Measurements from ENCODE around the gene RRAS. TPM values are rescaled to one million over a fixed set of nuclear protein-coding genes. Genes with fewer than 3 reads are reported as not detected.

Gene RRAS
- total RNA-seq, 1 experiment from 2014 or later, result 55.9 TPM

DNA sequence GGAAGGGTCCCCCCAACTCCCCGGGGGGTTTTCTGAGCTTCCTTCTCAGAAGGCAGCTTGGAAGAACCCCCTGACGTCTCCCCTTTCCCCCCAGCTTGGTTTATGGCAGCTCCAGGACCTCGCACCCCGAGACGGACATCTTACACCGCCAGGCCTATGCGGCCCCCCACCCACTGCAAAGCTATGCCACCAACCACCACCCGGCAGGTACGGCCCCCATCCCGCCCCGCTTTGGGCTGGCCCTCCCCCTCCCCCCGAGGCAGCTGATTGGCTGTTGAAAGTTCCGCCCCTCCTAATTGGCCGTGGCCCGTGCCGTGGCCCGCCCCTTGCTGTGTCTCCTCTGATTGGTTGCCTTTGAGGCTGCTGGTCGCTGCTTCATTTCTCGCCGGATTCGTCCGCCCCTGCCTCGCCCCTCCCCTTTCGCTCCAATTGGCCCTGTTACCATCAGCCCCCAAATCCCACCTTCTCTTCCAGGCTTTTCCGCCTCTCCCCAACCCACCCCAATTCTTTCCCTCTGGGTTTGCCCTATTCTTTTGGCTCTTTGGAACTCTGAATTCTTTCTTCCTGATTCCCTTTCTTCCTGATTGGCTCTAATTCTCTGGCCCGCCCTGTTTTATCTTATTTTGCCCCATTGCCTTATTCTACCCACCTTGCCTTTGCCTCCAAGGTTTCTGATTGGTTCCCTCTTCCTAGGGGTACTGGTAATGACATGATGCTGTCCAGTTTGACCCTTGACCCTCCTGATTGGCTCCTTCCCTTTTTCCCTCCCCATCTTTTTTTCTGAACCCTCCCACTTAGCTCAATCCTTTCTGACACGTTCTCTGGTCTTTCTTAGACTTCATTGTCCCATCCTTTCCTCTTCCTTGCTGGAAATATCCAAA lies 46.5 kb downstream of the RRAS start:
- no peaks in the 10 kb centered on the region for H3K27me3 ChIP-seq (ENCODE audit: insufficient read depth, low read length)
- no peaks in the 10 kb centered on the region for H3K9me2 ChIP-seq (ENCODE audit: insufficient read depth)
- peak overlapping the region; percentile 99 for H3K9ac ChIP-seq (ENCODE audit: low read length)
- RAD21 ChIA-PET (ENCODE audit: low non-redundant PET in 1 of 2, low total read pairs in 2 of 2, uncharacterized antibody in 2 of 2, unreplicated experiment in 2 of 2), result interaction anchor here in 1 of 2 experiments (0.9 to 1.5 kb wide), 2 partner anchors 14 to 47 kb away, joined by 3 to 6 read pairs; partner anchors contain the start of genes NOSIP and RRAS
- CTCF ChIA-PET, result interaction anchor here (1.0 to 1.3 kb wide), 5 partner anchors 18 to 120 kb away, joined by 3 to 4 read pairs (median 3); partner anchors contain the start of gene FLT3LG
- peaks cover 8% of the 10 kb centered on the region; the same call in 1 of the 2 replicates for H4K20me1 ChIP-seq (ENCODE audit: insufficient read depth)
- peak overlapping the region; percentile 99 for H3K27ac ChIP-seq (ENCODE audit: low read depth, low read length)
- no peaks in the 10 kb centered on the region for H3K9me3 ChIP-seq (ENCODE audit: control insufficient read depth in 1 of 2, insufficient read depth in 1 of 2, low read depth in 1 of 2, low read length in 2 of 2)
- DNase-seq (ENCODE audit: low read depth, low spot score), result peak; percentile 89
- peaks cover 10 to 33% of the 10 kb centered on the region in 2 experiments; a peak in 3 of 4 replicates for H3K4me1 ChIP-seq (ENCODE audit: control insufficient read depth in 1 of 2, insufficient read depth in 2 of 2, low read length in 2 of 2)
- H3K4me3 ChIP-seq (replicated peaks in 1 of 2; ENCODE audit: low read depth in 1 of 2, low read length in 2 of 2), result peak overlapping the region; percentile 89 to 93
- H2AFZ ChIP-seq (ENCODE audit: low read depth, low read length, poor library complexity, severe bottlenecking), result no peak overlapping the region
- intact Hi-C loops (cut with micrococcal nuclease), result loop anchor here (5.0 kb wide), 1 partner anchor 84 kb away; the partner anchor contains the start of gene PRMT1
- no TSS peak for BruUV-seq (replicated peaks)
- peak overlapping the region; percentile 83 for H3K4me2 ChIP-seq (ENCODE audit: low read length)
- TF ChIP-seq SP1 (IDR thresholded peaks at IDR 0.05; ENCODE audit: low read depth) (peak; percentile 89), JUND (IDR thresholded peaks at IDR 0.05) (no peak), POLR2AphosphoS5 (IDR thresholded peaks at IDR 0.05; ENCODE audit: low read depth, low read length) (peak; percentile 41; the same call in 1 of the 2 replicates)
- H3K79me2 ChIP-seq (ENCODE audit: insufficient read depth, low read length), result peaks cover 49% of the 10 kb centered on the region
- ATAC-seq, result peak; percentile 61
- H3K36me3 ChIP-seq (ENCODE audit: control insufficient read depth in 1 of 2, insufficient read depth in 2 of 2, low read length in 2 of 2), result peaks cover 13 to 21% of the 10 kb centered on the region in 2 experiments; a peak in 3 of 4 replicates
- POLR2A ChIA-PET, result interaction anchor here (0.6 to 5.4 kb wide), 7 partner anchors 13 to 87 kb away, joined by 3 to 50 read pairs (median 5); partner anchors contain the start of genes NOSIP, PRRG2, RRAS and SCAF1

- Histone ChIP-seq H3K4me2 (ENCODE audit: low read length) (peak overlapping the region; percentile 83), H3K9me3 (ENCODE audit: control insufficient read depth in 1 of 2, insufficient read depth in 1 of 2, low read depth in 1 of 2, low read length in 2 of 2) (no peaks in the 10 kb centered on the region), H4K20me1 (ENCODE audit: insufficient read depth) (peaks cover 8% of the 10 kb centered on the region; the same call in 1 of the 2 replicates), H2AFZ (ENCODE audit: low read depth, low read length, poor library complexity, severe bottlenecking) (no peak overlapping the region), H3K79me2 (ENCODE audit: insufficient read depth, low read length) (peaks cover 46% of the 10 kb centered on the region), H3K27ac (ENCODE audit: low read depth, low read length) (peak overlapping the region; percentile 99), H3K9me2 (ENCODE audit: insufficient read depth) (no peaks in the 10 kb centered on the region), H3K36me3 (ENCODE audit: control insufficient read depth in 1 of 2, insufficient read depth in 2 of 2, low read length in 2 of 2) (peaks cover 11 to 19% of the 10 kb centered on the region in 2 experiments; a peak in 3 of 4 replicates), H3K27me3 (ENCODE audit: insufficient read depth, low read length) (no peaks in the 10 kb centered on the region), H3K9ac (ENCODE audit: low read length) (peak overlapping the region; percentile 99), H3K4me3 (replicated peaks in 1 of 2; ENCODE audit: low read depth in 1 of 2, low read length in 2 of 2) (peak overlapping the region; percentile 89 to 93), H3K4me1 (ENCODE audit: control insufficient read depth in 1 of 2, insufficient read depth in 2 of 2, low read length in 2 of 2) (peaks cover 10 to 33% of the 10 kb centered on the region in 2 experiments; a peak in 3 of 4 replicates)
- no TSS peak for BruUV-seq (replicated peaks)
- no peak for ATAC-seq
- POLR2A ChIA-PET, result interaction anchor here (0.7 to 5.4 kb wide), 7 partner anchors 10 to 78 kb away, joined by 3 to 50 read pairs (median 5); partner anchors contain the start of genes NOSIP, PRRG2, RRAS and SCAF1
- intact Hi-C loops (cut with micrococcal nuclease), result loop anchor here (5.0 kb wide), 1 partner anchor 85 kb away; the partner anchor contains the start of gene PRMT1
- TF ChIP-seq EZH2phosphoT487 (IDR thresholded peaks at IDR 0.05; ENCODE audit: borderline replicate concordance) (no peak), EGR1 (IDR thresholded peaks at IDR 0.05; ENCODE audit: low read depth) (no peak), JUND (IDR thresholded peaks at IDR 0.05) (no peak), POLR2A (IDR thresholded peaks at IDR 0.05; ENCODE audit: borderline replicate concordance, extremely low read depth, insufficient read depth, insufficient read length) (no peak), POLR2AphosphoS5 (IDR thresholded peaks at IDR 0.05; ENCODE audit: low read depth, low read length) (no peak), SP1 (IDR thresholded peaks at IDR 0.05; ENCODE audit: low read depth) (no peak), ZFX (IDR thresholded peaks at IDR 0.05) (no peak), CBX3 (IDR thresholded peaks at IDR 0.05; ENCODE audit: low read depth) (no peak), FOSL1 (IDR thresholded peaks at IDR 0.05; ENCODE audit: low read depth) (no peak), RAD21 (IDR thresholded peaks at IDR 0.05; ENCODE audit: low read depth) (no peak), ELF1 (IDR thresholded peaks at IDR 0.05; ENCODE audit: borderline replicate concordance, low read depth) (no peak)
- TF ChIP-seq, protein P1, sequence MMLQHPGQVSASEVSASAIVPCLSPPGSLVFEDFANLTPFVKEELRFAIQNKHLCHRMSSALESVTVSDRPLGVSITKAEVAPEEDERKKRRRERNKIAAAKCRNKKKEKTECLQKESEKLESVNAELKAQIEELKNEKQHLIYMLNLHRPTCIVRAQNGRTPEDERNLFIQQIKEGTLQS (IDR thresholded peaks at IDR 0.05), result no peak
- TF ChIP-seq, protein P2, sequence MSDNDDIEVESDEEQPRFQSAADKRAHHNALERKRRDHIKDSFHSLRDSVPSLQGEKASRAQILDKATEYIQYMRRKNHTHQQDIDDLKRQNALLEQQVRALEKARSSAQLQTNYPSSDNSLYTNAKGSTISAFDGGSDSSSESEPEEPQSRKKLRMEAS (IDR thresholded peaks at IDR 0.05), result no peak; the same call in 1 of the 2 replicates
- TF ChIP-seq, protein P3, sequence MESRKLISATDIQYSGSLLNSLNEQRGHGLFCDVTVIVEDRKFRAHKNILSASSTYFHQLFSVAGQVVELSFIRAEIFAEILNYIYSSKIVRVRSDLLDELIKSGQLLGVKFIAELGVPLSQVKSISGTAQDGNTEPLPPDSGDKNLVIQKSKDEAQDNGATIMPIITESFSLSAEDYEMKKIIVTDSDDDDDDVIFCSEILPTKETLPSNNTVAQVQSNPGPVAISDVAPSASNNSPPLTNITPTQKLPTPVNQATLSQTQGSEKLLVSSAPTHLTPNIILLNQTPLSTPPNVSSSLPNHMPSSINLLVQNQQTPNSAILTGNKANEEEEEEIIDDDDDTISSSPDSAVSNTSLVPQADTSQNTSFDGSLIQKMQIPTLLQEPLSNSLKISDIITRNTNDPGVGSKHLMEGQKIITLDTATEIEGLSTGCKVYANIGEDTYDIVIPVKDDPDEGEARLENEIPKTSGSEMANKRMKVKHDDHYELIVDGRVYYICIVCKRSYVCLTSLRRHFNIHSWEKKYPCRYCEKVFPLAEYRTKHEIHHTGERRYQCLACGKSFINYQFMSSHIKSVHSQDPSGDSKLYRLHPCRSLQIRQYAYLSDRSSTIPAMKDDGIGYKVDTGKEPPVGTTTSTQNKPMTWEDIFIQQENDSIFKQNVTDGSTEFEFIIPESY (IDR thresholded peaks at IDR 0.05; ENCODE audit: extremely low read depth, insufficient replicate concordance, low read length), result no peak
- CTCF ChIA-PET, result interaction anchor here (1.0 to 1.3 kb wide), 6 partner anchors 19 to 119 kb away, joined by 3 to 4 read pairs (median 3); partner anchors contain the start of gene FLT3LG
- RAD21 ChIA-PET (ENCODE audit: low non-redundant PET in 1 of 2, low total read pairs in 2 of 2, uncharacterized antibody in 2 of 2, unreplicated experiment in 2 of 2), result interaction anchor here (0.7 to 1.5 kb wide), 3 partner anchors 13 to 47 kb away, joined by 3 to 6 read pairs (median 4); partner anchors contain the start of genes NOSIP (in 1 of the 2) and RRAS (in 1 of the 2)
- DNase-seq (ENCODE audit: low read depth, low spot score), result no peak
Observed at GRCh38 chr19:49592486-49593232, 47.3 kb downstream of the RRAS start.

Data from HCT116 (cell line).